OCI-LY1 (cell line): ENCODE measurements around the gene GRSF1.

Experiments used
- H2AFZ ChIP-seq: fragments of 200-600 bp; sonication (generic), shearing (Covaris generic); 2 replicates; pipeline ENCODE4 v1.6.0; 2014; ENCODE audit warnings: antibody characterized with exemption, mild to moderate bottlenecking, low read length
- H3F3A ChIP-seq: fragments of 200-600 bp; sonication (generic), shearing (Covaris generic); 2 replicates; pipeline ENCODE4 v1.6.0; 2014; ENCODE audit warnings: mild to moderate bottlenecking, antibody characterized with exemption, low read length, moderate library complexity; ENCODE audit not compliant: insufficient read depth
- H3K27ac ChIP-seq: fragments of 200-600 bp; sonication (generic); 2 replicates; pipeline ENCODE4 v1.5.1; 2014; ENCODE audit warnings: low read length, mixed run types, mild to moderate bottlenecking, low read depth; ENCODE audit not compliant: poor library complexity, severe bottlenecking
- H3K27me3 ChIP-seq: fragments of 200-600 bp; sonication (generic); 2 replicates; pipeline ENCODE4 v1.6.0; 2014; ENCODE audit warnings: antibody characterized with exemption, mild to moderate bottlenecking, low read length, moderate library complexity; ENCODE audit not compliant: insufficient read depth
- H3K36me3 ChIP-seq: fragments of 200-600 bp; sonication (generic); 2 replicates; pipeline ENCODE4 v1.6.1; 2014; ENCODE audit warnings: mild to moderate bottlenecking, antibody characterized with exemption, low read length, moderate library complexity, mixed read lengths; ENCODE audit not compliant: insufficient read depth
- H3K4me1 ChIP-seq: fragments of 200-600 bp; sonication (generic); 2 replicates; pipeline ENCODE4 v1.5.1; 2014; ENCODE audit warnings: mild to moderate bottlenecking, low read length, moderate library complexity; ENCODE audit not compliant: insufficient read depth, severe bottlenecking
- H3K4me2 ChIP-seq: fragments of 200-600 bp; sonication (generic), shearing (Covaris generic); 2 replicates; pipeline ENCODE4 v1.6.1; 2014; ENCODE audit warnings: low read length
- H3K4me3 ChIP-seq: fragments of 200-600 bp; sonication (generic); 2 replicates; pipeline ENCODE4 v1.5.1; 2014; ENCODE audit warnings: low read length, low read depth, mild to moderate bottlenecking, mixed read lengths; ENCODE audit not compliant: poor library complexity, severe bottlenecking
- H3K79me2 ChIP-seq: fragments of 200-600 bp; shearing (Covaris generic); 2 replicates; pipeline ENCODE4 v1.6.1; 2016; ENCODE audit warnings: mixed run types, low read length, mixed read lengths; ENCODE audit not compliant: insufficient read depth
- H3K9ac ChIP-seq: fragments of 200-600 bp; sonication (generic), shearing (Covaris generic); 2 replicates; pipeline ENCODE4 v1.6.1; 2014; ENCODE audit warnings: mild to moderate bottlenecking, low read length, mixed read lengths
- H3K9me2 ChIP-seq: fragments of 200-600 bp; sonication (generic), shearing (Covaris generic); 2 replicates; pipeline ENCODE4 v1.6.1; 2014; ENCODE audit warnings: low read depth, mild to moderate bottlenecking, low read length, mixed read lengths
- H3K9me3 ChIP-seq: fragments of 200-600 bp; shearing (Covaris generic); 2 replicates; pipeline ENCODE4 v1.6.1; 2014; ENCODE audit warnings: low read length, mixed read lengths
- H4K20me1 ChIP-seq: fragments of 200-600 bp; sonication (generic), shearing (Covaris generic); 2 replicates; pipeline ENCODE4 v1.6.0; 2016; ENCODE audit warnings: mild to moderate bottlenecking, low read length; ENCODE audit not compliant: insufficient read depth
- EZH2 ChIP-seq: fragments of 200-600 bp; sonication (generic), shearing (Covaris generic); IDR thresholded peaks from 2 replicates; pipeline ENCODE4 v1.8.0; 2017; ENCODE audit warnings: borderline replicate concordance, mixed run types, mild to moderate bottlenecking, antibody characterized with exemption, low read length, moderate library complexity, mixed read lengths
- TF ChIP-seq, protein P1 (sequence below): fragments of 200-600 bp; sonication (generic), shearing (Covaris generic); IDR thresholded peaks from 2 replicates; pipeline ENCODE4 v1.5.1; 2017; ENCODE audit warnings: mild to moderate bottlenecking, antibody characterized with exemption, low read length, moderate library complexity, mixed read lengths

The GRSF1 gene

DNA sequence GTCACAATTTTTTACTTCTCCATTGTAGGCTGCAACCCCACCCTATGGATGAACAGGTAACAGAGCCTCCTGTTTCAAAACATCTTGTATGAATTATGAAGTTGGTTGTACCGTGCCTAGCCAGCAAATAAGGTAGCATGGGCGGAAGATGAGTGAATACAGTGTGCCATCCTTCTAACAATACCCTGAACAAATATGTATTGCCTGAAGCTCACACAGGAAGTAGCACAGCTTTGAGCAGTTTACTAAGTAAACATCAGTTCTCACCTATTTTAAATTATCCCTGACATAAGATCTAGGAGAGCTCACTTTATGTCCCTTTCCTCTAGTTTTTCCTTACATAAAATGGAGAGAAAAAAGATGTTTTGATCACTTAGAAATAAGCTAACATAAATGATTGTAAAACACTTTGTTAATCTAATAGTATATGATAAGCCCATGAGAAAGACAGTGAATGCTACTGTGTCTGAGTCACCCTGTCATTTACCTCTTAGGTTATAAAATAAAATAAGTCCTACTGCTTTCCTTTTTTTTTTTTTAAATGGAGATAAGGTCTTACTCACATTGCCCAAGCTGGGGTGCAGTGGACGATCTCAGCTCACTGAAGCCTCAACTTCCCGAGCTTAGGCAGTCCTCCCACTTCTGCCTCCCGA lies 36.6 kb downstream of the GRSF1 start:
- no peaks in the 10 kb centered on the region for H3K9me2 ChIP-seq
- no peaks in the 10 kb centered on the region for H3F3A ChIP-seq
- no peak overlapping the region for H2AFZ ChIP-seq
- no peak overlapping the region for H3K27ac ChIP-seq
- no peak overlapping the region for H3K9ac ChIP-seq
- H3K36me3 ChIP-seq: peaks cover 26% of the 10 kb centered on the region
- H3K4me3 ChIP-seq: no peak overlapping the region
- H3K79me2 ChIP-seq: no peaks in the 10 kb centered on the region
- H3K9me3 ChIP-seq: no peaks in the 10 kb centered on the region
- no peaks in the 10 kb centered on the region for H3K27me3 ChIP-seq
- H4K20me1 ChIP-seq: no peaks in the 10 kb centered on the region
- H3K4me1 ChIP-seq: no peaks in the 10 kb centered on the region
- TF ChIP-seq, protein P1, sequence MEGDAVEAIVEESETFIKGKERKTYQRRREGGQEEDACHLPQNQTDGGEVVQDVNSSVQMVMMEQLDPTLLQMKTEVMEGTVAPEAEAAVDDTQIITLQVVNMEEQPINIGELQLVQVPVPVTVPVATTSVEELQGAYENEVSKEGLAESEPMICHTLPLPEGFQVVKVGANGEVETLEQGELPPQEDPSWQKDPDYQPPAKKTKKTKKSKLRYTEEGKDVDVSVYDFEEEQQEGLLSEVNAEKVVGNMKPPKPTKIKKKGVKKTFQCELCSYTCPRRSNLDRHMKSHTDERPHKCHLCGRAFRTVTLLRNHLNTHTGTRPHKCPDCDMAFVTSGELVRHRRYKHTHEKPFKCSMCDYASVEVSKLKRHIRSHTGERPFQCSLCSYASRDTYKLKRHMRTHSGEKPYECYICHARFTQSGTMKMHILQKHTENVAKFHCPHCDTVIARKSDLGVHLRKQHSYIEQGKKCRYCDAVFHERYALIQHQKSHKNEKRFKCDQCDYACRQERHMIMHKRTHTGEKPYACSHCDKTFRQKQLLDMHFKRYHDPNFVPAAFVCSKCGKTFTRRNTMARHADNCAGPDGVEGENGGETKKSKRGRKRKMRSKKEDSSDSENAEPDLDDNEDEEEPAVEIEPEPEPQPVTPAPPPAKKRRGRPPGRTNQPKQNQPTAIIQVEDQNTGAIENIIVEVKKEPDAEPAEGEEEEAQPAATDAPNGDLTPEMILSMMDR: no peak
- TF ChIP-seq EZH2: no peak
- no peak overlapping the region for H3K4me2 ChIP-seq

DNA sequence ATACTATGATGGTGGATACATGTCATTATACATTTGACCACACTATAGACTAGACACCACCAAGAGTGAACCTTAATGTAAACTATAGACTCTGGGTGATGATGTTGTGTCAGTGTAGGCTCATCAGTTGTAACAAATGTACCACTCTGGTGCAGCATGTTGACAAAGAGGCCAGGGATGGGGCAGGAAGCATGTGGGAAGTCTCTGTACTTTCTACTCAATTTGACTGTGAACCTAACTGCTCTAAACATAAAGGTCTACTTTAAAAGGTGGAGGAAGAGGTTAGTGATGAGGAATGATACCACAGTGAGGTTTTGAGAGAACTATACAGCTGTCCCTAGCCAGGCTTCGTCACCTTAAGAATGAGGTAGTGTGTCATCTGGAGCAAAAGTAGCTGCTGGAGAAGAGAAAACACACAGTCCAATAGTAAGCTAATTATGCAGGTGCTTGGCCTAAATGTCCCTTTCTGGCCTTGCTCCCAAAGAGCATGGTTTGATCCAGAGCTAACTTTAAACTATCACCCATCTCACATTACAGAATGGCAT lies 38.4 kb downstream of the GRSF1 start:
- no peak overlapping the region for H3K9ac ChIP-seq
- H3K27ac ChIP-seq: no peak overlapping the region
- H4K20me1 ChIP-seq: no peaks in the 10 kb centered on the region
- no peaks in the 10 kb centered on the region for H3F3A ChIP-seq
- H3K4me3 ChIP-seq: no peak overlapping the region
- no peaks in the 10 kb centered on the region for H3K9me2 ChIP-seq
- no peaks in the 10 kb centered on the region for H3K4me1 ChIP-seq
- no peak for TF ChIP-seq EZH2
- TF ChIP-seq, protein P1: no peak
- no peaks in the 10 kb centered on the region for H3K9me3 ChIP-seq
- H3K79me2 ChIP-seq: no peaks in the 10 kb centered on the region
- H2AFZ ChIP-seq: no peak overlapping the region
- peaks cover 20% of the 10 kb centered on the region for H3K36me3 ChIP-seq
- no peaks in the 10 kb centered on the region for H3K27me3 ChIP-seq
- H3K4me2 ChIP-seq: no peak overlapping the region

DNA sequence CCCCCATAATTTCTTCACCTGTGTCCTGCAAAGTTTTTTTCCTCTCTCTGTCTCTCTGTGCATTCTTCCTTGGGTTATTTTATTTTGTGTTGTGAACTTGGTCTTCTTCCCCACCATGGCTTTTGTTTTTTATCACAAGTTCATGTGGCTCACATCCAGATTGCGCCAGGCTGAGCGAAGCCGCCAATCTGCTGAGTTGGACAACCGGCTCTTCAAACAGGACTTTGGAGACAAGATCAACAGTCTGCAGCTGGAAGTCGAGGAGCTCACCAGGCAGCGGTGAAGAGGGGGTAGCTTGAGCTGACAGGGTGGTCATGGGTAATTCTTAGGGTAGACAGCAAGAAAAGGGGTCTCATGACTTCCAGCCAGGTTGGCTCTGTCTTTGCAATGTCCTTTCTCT lies 46.1 kb downstream of the GRSF1 start:
- H3K4me3 ChIP-seq: no peak overlapping the region
- no peak overlapping the region for H3K4me2 ChIP-seq
- H3K9me3 ChIP-seq: no peaks in the 10 kb centered on the region
- no peaks in the 10 kb centered on the region for H3K9me2 ChIP-seq
- no peaks in the 10 kb centered on the region for H4K20me1 ChIP-seq
- H3K36me3 ChIP-seq: peaks cover 70% of the 10 kb centered on the region
- no peaks in the 10 kb centered on the region for H3K27me3 ChIP-seq
- TF ChIP-seq, protein P1: no peak
- TF ChIP-seq EZH2: no peak
- no peaks in the 10 kb centered on the region for H3F3A ChIP-seq
- no peaks in the 10 kb centered on the region for H3K4me1 ChIP-seq
- H3K79me2 ChIP-seq: no peaks in the 10 kb centered on the region
- no peak overlapping the region for H2AFZ ChIP-seq
- H3K9ac ChIP-seq: no peak overlapping the region
- H3K27ac ChIP-seq: no peak overlapping the region
